GM19238 (cell line): ENCODE data around the gene KIF6.
"Not testable (repeated sequence)": the region's sequence is repeated elsewhere in the genome, so short reads cannot be mapped to it uniquely, and the experiment has no call there.

Experiments
- DNase-seq: peaks from one replicate; pipeline ENCODE4 v3.0.0; 2011; ENCODE audit warnings: low spot score; ENCODE audit not compliant: insufficient read length

Gene KIF6

DNA sequence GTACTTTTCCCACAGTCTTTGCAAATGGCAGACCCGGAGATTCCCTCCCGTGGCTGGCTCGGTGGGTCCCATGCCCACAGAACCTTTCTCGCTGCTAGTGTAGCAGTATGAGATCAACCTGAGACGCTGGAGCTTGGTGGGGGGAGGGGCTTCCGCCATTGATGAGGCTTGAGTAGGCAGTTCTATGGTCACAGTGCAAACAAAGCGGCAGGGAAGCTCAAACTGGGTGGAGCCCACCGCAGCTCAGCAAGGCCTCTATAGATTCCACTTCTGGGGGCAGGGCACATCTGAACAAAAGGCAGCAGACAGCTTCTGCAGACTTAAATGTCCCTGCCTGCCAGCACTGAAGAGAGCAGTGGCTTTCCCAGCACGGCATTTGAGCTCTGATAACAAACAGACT is 216.7 kb downstream of the KIF6 start:
- no peak for DNase-seq

DNA sequence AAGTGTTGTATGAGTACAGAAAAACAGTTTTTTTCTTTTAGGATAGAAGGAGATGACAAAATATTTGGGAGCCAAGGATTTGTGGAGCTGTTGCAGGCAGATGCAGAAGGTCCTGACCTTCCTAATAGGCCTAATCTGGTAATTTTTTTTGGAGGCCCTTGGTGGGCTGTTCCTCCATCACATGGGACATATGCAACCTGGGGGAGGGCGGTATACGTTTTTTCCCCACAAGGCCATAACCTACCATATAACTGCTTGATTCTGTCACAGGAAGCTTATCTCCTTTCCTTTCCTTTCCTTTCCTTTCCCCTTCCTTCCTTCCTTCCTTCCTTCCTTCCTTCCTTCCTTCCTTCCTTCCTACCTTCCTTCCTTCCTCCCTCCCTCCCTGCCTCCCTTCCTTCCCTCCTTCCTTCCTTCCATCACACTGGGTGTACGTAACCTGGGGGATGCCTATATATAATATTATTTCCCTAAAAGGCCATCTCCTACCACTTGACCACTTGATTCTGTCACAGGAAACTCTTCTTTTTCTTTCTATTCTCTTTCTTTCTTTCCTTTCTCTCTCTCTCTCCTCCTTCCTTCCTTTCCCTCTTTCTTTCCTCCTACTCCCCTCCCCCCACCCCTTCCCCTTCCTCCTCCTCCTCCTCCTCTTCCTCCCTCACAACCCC is 217.7 kb downstream of the KIF6 start:
- no peak for DNase-seq

DNA sequence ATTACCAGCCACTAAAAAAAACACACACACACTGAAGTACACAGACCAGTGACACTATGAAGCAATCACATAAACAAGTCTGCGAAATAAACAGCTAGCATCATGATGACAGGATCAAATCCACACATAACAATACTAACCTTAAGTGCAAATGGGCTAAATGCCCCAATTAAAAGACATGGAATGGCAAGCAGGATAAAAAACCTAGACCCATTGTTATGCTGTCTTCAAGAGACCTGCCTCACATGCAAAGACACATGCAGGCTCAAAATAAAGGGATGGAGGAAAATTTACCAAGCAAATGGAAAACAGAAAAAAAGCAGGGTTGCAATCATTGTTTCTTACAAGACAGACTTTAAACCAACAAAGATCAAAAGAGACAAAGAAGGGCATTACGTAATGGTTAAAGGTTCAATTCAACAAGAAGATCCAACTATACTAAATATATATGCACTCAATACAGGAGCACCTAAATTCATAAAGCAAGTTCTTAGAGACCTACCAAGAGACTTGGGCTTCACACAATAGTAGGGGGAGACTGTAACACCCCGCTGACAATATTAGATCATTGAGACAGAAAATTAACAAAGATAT is 222.7 kb downstream of the KIF6 start:
- DNase-seq = not testable (repeated sequence)

DNA sequence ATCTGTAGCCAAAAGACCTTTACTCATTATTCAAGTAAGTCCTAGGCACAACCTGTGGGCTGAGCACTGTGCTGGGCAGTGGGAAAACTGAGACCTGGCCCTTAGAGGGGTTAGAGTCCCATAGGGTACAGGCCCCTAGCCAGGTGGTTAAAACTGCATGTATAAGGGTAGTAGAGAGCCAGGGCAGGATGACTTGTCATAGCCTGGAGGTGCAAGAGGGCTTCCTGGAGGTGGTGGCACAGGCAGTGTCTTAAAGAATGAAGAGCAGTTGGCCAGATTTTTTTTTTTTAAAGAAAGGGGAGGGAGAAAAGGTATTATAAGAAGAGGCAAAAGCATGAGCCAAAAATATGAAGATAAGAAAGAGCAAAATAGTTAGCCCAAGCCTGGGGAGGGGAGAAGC is 226.2 kb downstream of the KIF6 start:
- no peak for DNase-seq

DNA sequence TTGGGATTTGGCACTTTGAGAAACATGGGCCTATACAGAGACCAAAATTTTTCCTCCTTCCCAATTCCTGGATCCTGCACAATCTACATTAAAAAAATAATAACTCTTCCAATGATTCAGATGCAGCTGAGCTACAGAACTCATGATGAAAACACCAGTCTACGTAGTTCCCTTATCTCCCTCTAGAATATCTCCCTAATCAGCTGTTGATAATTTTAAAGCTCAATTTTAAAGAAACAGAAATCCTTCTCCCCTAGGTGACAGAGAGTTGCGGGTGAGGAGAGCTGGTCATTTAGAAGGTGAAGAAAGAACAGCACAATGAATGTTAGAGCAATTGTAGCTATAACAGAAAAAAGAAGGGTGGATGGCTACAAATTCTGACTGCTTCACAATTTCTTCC is 227.1 kb downstream of the KIF6 start:
- DNase-seq = no peak

DNA sequence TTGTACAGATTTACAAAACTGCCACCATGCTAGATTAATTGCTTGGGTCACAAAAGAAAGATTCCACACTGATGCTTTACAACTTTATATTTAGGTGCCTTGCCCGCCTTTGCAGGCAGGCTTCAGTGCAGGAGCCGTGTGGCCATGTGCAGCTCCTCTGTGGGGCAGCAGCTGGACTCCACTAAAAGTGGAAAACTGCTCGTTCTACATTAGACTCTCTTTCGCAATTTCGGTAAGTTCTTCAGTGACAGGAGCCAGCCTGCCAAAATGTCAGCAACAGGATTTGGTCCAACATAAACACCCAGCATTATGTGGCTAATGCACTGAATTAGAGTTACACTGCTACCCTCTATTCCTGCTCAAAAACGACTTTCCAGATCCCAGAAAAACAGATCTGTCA is 228.3 kb downstream of the KIF6 start:
- DNase-seq = no peak

DNA sequence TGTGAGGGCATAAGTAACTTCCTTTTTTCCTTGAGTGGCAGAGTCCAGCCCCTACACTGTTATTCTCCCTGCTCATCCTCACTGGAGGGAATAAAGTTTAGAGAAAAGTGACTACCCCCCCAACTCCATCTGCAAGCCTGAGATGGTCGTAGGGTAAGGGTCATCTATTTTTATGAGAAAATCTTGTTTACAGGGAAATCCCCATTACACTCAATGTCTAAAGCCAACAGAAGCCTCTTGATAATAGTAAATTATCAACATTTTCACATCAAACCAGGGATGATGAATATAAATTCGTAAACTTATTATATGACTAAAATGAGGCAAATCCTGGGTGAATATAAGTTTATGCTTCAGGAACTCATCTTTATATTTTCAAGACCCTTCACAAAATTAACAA is 228.8 kb downstream of the KIF6 start:
- no peak for DNase-seq

DNA sequence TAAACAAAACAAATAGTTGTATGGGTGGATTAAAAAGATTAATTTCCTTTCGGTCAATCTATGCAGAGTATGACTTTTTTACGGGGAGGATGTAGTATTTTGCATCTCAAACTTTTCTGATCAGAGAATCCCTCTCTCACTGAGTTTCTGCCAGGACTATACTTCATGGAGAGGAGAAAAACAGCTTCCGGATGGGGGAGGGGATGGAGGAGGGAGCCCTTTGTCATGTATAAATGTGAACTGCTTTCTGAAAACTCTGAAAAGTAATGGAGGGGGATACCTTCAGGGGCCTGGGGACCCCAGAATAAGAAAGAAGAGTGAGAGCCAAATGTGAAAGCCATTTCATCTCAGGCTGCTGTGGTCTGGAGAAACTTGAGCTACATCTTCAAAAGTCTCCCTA is 229.6 kb downstream of the KIF6 start:
- no peak for DNase-seq

DNA sequence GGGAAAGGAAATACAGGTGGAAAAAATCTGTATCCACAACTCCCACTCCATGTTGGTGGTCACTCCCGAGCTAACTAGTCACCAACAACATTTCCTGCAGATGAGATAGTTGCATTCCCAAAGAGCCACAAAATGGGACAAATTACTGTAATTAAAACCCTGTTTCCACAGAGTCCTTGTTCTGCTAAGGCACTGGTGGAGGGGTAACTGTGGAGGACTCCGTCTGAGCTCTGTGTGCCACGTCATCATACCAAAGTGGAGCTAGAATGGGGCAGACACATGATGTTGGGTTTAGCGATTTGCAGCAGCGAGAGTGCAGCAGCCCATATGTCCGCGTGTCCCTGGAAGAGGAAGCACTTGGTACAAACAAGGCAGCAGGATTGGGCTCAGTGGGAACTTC is 230.2 kb downstream of the KIF6 start:
- DNase-seq = no peak

DNA sequence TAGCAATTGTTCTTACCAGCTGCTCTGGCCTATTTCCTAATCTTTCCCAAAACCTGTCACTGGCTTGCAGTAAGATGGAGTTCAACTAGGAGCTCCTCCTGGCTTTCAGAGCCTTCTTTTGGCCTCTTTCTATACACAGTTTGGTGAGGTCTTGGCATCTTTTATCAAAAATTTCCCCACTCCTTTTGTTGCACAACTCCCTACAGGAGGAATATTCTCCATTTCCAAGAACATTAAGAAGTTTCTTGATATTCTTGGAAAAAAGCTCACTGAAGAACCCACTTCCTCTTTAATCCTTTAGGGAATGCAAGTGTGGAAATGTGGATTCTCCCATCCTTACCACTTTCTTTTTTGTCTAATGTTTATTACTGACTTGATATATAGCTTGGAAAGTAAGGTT is 231.4 kb downstream of the KIF6 start:
- no peak for DNase-seq

DNA sequence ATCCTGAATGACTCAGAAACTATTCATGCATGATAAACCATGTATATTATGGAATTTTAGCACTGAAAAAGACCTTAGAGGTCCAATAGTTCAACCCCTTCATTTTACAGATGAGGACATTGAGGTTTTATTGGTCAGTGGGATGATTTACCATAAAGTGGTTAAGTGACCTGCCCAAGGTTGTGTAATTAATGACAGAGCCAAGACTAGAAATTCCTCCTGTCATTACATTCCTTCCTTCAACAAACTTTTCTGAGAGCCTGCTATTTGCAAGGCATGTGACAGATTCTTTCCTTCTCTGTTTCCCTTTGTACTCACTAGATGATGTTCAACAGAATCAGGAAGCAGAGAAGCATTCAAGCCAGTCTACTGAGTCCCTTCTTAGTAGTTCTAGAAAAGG is 232.0 kb downstream of the KIF6 start:
- DNase-seq = no peak

DNA sequence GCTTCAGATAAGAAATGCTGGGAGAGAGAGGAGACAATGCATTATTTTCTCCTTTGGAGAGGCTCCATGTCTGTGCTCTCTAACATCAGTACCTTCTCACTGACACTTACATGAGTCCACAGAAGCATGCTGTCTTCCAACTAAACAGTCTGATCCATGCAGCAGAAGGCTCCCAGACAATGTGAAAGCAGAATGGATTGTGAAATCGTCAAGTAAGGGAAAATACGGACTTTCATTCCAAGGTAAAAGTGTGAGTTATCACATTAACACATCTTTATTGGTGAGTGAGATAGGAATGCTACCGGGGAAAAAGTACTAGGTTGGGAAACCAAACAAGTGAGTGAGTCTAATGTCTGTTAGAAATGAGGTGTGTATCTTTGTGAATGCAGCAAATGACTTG is 235.1 kb downstream of the KIF6 start:
- DNase-seq = no peak

DNA sequence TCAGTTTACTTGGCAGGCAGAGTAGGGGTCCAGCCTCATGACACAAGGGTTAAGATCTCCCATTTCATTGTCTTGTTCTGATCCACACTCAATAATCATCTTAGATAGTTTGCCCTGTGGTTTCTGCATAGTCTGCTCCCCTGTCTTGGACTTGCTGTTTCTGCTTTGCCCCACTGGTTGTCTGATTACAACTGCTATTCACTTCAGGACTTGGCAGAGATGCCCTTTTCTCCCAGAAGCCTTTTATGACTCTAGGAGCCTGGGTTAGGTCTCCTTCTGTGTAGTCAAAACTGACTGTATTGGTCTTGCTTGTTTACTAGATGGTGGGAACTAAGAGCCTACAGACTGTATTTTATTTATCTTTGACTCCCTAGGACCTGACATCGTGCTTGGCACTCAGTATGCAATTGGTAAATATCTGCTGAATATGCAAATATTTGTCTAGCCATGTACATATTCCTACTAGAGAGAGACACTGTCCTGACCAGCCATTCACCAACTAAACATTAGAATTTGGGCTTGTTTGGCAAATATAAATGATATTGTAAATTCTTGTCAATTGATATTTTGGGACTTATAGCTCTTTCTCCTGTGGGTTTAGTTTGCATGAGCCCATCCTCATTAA is 236.8 kb downstream of the KIF6 start:
- no peak for DNase-seq

DNA sequence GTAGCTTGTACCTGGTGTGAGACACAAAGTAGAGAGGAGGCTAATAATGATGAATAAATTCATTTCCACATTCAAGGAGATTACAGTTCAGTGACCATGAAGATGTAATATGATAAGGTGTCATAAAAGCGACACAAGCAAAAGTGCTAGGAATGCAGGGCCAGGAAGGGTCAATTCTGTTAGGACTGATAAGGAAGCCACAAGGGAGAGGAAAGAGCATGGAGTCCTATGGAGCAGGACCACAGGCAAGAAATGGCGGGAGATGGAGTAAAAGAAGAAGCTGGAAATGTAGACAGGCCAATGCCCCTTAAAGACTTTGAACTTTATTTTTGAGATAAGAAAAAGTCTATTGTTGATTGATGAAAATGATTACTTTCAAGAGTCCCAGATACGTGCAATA is 240.9 kb downstream of the KIF6 start:
- no peak for DNase-seq

DNA sequence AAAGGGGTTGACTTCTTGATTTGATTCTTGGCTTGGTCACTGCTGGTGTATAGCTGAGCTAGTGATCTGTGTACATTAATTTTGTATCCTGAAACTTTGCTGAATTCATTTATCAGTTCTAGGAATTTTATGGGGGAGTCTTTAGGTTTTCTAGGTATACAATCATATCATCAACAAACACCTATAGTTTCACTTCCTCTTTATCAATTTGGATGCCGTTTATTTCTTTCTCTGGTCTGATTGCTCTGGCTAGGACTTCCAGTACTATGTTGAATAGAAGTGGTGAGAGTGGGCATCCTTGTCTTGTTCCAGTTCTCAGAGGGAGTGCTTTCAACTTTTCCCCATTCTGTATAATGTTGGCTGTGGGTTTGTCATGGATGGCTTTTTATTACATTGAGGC is 245.4 kb downstream of the KIF6 start:
- DNase-seq = not testable (repeated sequence)

DNA sequence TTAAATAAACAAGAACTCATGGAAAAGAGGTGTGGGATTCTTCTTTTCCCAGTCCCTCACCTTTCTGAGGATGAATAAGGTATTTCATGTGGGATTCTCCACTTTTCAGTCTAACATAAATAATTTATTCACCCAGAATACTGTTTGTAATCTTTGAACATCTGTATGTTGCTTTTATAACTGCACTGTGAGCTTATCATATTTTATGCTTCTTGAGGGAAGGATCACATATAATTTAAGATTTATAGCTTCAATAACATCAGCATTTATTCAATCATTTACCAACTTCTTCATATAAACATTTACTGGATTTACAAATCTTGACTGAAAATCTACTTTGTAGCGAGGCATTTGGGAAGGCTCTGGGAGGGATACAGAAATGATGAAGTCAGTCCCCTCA is 248.5 kb downstream of the KIF6 start:
- no peak for DNase-seq

DNA sequence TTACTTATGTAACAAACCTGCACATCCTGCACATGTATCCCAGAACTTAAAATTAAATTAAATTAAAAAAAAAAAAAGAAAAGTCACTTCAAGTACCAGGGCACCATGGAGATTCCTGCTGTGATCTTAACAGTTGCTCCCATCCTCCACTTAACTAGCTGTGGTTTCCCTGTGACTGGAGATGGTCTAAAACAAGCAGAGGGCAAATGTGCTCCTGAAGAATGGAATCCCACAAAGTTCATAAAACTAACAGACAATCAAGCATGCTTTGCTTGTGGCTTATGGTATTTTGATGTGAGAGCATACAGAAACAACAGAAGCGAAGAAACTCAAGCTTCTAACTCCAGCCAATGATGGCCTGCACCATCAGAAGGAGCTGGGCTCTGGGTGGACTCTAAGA is 249.1 kb downstream of the KIF6 start:
- no peak for DNase-seq

DNA sequence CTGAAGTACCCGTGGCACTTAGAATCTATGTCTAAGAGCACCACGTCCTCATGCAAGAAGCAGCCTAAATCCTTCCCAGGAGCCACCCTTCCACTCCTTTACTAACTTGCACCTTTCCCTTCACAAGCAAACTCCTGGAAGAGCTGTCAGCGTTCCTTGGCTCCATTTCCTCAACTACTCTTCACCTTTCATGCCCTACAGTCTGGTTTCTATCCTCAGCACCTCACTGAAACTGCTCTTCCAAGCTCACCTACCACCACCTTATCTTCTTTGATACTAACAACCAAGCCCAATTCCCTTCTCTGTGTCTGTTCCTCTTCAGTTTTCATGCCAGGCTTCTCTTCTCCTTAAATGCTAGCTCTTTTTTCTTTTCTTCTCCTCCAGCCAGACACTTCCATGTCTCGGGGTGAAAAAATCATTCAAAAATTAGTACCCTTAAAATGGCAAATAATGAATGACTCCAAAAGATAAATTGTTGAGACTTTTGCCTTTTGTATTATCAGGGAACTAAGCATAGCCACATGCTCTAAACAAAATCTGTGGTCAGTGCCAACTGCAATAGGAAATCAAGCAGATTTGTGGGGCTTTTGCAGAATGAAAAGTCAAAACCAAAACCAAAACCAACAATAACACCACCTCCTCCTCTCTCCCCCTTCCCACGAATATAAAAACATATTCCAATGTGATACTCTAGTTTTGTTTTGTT is 253.1 kb downstream of the KIF6 start:
- no peak for DNase-seq

DNA sequence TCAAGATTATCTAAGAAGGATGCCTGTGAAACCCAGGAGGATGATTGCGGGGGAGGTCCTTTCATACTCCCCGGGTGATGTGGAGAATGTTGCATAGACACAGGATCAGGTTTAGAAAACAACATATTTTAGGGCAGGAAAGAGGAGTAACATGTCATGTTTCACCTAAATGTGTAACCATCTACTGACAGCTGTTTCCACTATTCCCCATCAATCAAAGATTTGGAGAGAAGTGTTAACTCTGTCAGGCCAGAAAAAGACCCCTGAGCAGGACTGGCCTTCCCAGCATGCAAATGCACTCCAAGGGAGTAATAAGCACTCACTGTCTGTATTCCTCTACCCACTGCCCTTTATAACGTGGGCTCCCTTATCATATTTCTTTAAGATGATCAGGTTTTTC is 254.7 kb downstream of the KIF6 start:
- no peak for DNase-seq

DNA sequence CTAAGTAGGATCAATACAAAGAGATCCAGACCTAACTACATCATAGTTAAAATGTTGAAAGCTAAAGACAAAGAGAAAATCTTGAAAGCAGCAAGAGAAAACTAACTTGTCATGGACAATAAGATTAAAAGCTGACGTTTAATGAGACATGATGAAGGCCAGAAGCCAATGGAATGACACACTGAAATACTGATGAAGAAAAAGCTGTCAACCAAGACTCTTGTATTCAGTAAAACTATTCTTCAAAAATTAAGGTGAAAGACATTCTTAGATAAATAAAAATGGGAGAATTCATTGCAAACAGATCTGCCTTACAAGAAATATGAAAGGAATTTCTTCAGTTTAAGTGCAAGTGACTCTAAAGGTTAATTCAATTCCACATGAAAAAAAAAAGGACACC is 256.8 kb downstream of the KIF6 start:
- DNase-seq = no peak

DNA sequence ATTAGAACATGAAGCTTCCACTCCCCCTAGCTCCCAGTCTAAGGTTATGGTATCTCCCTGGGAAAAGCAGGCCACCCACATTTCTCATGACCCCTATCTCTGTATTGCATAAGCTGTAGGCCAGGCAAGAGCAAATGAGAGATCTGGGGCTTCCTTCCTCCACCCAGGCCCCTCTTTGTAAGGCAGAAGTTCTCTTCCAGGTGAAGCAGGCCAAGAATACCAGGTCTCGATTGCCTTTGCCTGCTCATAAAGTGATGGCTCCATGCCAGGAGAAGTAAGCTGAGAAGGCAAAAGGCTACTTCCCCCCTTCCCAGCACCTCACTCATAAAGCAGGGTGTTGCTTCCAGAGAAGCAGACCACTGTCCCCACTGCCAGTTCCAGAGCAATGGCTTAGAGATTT is 258.6 kb downstream of the KIF6 start:
- DNase-seq = no peak

DNA sequence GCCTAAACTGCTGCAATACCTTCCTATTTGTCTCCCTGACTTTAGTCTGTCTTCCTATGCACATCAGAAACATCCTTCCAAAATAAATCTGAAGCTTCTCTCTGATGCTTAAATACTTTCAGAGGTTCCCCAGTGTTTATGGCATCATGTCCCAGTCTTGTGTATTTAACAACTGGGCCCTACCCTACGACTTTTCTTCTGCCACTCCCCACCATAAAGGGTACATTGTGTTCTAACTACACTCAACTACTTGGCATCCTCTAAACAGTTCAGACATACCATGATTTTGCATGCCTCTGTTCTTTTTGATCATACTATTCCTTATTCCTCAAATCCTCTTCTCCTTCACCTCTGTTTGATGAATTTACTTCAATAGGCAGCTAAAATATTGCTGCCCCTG is 259.7 kb downstream of the KIF6 start:
- DNase-seq = no peak

DNA sequence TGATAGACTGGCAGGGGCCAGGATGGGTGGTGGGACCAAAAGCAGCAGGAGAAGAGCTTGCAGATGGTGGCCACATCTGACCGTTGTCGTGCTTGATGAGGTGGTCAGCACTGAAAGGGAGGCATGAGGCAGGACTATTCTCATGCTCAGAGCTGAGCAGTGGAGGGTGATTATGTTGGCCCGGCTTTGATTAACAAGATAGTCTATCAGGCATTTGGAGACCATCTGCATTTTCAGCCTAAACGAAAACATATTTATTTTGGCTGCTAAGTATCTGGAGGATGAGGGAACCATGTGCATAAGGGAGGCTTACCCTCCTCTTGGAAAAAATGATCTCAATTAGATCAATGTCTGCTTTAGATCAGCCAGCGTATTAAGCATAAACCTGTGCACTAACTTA is 261.1 kb downstream of the KIF6 start:
- DNase-seq = no peak
